ENCODE data around the gene DHRS2.

DNA sequence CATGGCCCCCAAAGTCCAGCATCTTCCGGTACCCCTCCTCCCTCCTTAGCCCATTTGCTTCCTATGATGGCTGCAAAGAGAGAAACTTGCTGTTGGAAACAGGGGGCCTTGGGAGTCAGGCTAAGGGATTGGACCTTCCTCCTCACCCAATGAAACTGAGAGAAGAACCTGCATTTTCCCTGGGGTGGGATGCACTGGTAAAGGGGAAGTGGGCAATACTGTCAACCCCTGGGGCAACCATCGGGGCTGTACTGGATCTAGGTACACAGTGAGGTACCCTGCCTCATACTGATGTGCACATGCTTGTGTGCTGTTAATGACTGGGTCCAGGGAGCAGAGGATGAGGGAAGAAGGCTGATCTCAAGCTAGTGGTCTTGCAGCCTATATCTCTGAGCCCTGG is 46.6 kb upstream of the DHRS2 start:
- no peak for TF ChIP-seq RARB (CRISPR knock-in tag; IDR thresholded peaks at IDR 0.05)
- TF ChIP-seq, protein P1, sequence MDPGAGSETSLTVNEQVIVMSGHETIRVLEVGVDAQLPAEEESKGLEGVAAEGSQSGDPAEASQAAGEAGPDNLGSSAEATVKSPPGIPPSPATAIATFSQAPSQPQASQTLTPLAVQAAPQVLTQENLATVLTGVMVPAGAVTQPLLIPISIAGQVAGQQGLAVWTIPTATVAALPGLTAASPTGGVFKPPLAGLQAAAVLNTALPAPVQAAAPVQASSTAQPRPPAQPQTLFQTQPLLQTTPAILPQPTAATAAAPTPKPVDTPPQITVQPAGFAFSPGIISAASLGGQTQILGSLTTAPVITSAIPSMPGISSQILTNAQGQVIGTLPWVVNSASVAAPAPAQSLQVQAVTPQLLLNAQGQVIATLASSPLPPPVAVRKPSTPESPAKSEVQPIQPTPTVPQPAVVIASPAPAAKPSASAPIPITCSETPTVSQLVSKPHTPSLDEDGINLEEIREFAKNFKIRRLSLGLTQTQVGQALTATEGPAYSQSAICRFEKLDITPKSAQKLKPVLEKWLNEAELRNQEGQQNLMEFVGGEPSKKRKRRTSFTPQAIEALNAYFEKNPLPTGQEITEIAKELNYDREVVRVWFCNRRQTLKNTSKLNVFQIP (CRISPR knock-in tag; IDR thresholded peaks at IDR 0.05; ENCODE audit: borderline replicate concordance, low read depth), result no peak
- no peak for TF ChIP-seq BACH2 (CRISPR knock-in tag; IDR thresholded peaks at IDR 0.05; ENCODE audit: borderline replicate concordance)
- no peak for TF ChIP-seq SNAI2 (CRISPR knock-in tag; IDR thresholded peaks at IDR 0.05)
- no peak for TF ChIP-seq PPARA (CRISPR knock-in tag; IDR thresholded peaks at IDR 0.05; ENCODE audit: borderline replicate concordance)
- TF ChIP-seq, protein P2, sequence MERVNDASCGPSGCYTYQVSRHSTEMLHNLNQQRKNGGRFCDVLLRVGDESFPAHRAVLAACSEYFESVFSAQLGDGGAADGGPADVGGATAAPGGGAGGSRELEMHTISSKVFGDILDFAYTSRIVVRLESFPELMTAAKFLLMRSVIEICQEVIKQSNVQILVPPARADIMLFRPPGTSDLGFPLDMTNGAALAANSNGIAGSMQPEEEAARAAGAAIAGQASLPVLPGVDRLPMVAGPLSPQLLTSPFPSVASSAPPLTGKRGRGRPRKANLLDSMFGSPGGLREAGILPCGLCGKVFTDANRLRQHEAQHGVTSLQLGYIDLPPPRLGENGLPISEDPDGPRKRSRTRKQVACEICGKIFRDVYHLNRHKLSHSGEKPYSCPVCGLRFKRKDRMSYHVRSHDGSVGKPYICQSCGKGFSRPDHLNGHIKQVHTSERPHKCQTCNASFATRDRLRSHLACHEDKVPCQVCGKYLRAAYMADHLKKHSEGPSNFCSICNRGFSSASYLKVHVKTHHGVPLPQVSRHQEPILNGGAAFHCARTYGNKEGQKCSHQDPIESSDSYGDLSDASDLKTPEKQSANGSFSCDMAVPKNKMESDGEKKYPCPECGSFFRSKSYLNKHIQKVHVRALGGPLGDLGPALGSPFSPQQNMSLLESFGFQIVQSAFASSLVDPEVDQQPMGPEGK (CRISPR knock-in tag; IDR thresholded peaks at IDR 0.05; ENCODE audit: borderline replicate concordance), result no peak
- no peak for TF ChIP-seq ZFP3 (CRISPR knock-in tag; IDR thresholded peaks at IDR 0.05)
- TF ChIP-seq, protein P3, sequence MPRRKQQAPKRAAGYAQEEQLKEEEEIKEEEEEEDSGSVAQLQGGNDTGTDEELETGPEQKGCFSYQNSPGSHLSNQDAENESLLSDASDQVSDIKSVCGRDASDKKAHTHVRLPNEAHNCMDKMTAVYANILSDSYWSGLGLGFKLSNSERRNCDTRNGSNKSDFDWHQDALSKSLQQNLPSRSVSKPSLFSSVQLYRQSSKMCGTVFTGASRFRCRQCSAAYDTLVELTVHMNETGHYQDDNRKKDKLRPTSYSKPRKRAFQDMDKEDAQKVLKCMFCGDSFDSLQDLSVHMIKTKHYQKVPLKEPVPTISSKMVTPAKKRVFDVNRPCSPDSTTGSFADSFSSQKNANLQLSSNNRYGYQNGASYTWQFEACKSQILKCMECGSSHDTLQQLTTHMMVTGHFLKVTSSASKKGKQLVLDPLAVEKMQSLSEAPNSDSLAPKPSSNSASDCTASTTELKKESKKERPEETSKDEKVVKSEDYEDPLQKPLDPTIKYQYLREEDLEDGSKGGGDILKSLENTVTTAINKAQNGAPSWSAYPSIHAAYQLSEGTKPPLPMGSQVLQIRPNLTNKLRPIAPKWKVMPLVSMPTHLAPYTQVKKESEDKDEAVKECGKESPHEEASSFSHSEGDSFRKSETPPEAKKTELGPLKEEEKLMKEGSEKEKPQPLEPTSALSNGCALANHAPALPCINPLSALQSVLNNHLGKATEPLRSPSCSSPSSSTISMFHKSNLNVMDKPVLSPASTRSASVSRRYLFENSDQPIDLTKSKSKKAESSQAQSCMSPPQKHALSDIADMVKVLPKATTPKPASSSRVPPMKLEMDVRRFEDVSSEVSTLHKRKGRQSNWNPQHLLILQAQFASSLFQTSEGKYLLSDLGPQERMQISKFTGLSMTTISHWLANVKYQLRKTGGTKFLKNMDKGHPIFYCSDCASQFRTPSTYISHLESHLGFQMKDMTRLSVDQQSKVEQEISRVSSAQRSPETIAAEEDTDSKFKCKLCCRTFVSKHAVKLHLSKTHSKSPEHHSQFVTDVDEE (CRISPR knock-in tag; IDR thresholded peaks at IDR 0.05), result no peak
- no peak for TF ChIP-seq ZC3H10 (CRISPR knock-in tag; IDR thresholded peaks at IDR 0.05)
- TF ChIP-seq ISL1 (CRISPR knock-in tag; IDR thresholded peaks at IDR 0.05), result no peak
- TF ChIP-seq, protein P4, sequence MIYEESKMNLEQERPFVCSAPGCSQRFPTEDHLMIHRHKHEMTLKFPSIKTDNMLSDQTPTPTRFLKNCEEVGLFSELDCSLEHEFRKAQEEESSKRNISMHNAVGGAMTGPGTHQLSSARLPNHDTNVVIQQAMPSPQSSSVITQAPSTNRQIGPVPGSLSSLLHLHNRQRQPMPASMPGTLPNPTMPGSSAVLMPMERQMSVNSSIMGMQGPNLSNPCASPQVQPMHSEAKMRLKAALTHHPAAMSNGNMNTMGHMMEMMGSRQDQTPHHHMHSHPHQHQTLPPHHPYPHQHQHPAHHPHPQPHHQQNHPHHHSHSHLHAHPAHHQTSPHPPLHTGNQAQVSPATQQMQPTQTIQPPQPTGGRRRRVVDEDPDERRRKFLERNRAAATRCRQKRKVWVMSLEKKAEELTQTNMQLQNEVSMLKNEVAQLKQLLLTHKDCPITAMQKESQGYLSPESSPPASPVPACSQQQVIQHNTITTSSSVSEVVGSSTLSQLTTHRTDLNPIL (CRISPR knock-in tag; IDR thresholded peaks at IDR 0.05; ENCODE audit: low read depth), result no peak
- TF ChIP-seq ARNTL (CRISPR knock-in tag; IDR thresholded peaks at IDR 0.05; ENCODE audit: borderline replicate concordance, low read depth), result no peak
- TF ChIP-seq OSR1 (CRISPR knock-in tag; IDR thresholded peaks at IDR 0.05), result no peak
- no peak for TF ChIP-seq GLIS3 (CRISPR knock-in tag; IDR thresholded peaks at IDR 0.05)

Data from SK-N-SH treated with all-trans-retinoic acid at 6 μM for 48 hours (cell line).